A549 treated with GW870086 at 1 μM for 4 hours (cell line): ENCODE results near the gene IFNLR1. TPM values are rescaled to one million over a fixed set of nuclear protein-coding genes. Genes with fewer than 3 reads are reported as not detected.

Experiments
- total RNA-seq: library from RNA; stranded (reverse); fragments of 200-300 nt; extraction: Qiagen RNA extraction; gene quantifications from 5 replicates; pipeline ENCODE4 v1.2.3, GENCODE V29; 2022; ENCODE audit warnings: low read depth

IFNLR1 gene
- total RNA-seq, result 0.99 to 1.6 TPM (median 1.2 TPM) in 5 replicates

GRCh38 chr1:24186993-24187790, at the start of gene IFNLR1:
Gene IFNLR1, minus strand, starts transcription at chr1:24187289. Its CDS starts 41 bp downstream, at chr1:24187248.

GRCh38 chr1:24142546-24143534, 44.2 kb downstream of the IFNLR1 start, which contains the start of gene IL22RA1:
Gene IL22RA1, minus strand, starts transcription at chr1:24143140. Its CDS starts 58 bp downstream, at chr1:24143082.

GRCh38 chr1:24111996-24112779, 74.9 kb downstream of the IFNLR1 start, which contains the start of gene MYOM3:
Gene MYOM3, minus strand, starts transcription at chr1:24112135. Its CDS starts 3,499 bp downstream, at chr1:24108636.

Other genes with a start within 250 kb of the IFNLR1 start
- 28.1 to 41.7 TPM (median 32.4 TPM) in 5 replicates for gene PNRC2, start 227.5 kb downstream of the IFNLR1 start, total RNA-seq
- gene SRSF10, start 207.0 kb downstream of the IFNLR1 start, total RNA-seq, result 73.2 to 91.3 TPM (median 88.1 TPM) in 5 replicates
- gene MYOM3, start 75.2 kb downstream of the IFNLR1 start, total RNA-seq, result 5.8 to 7.1 TPM (median 6.7 TPM) in 5 replicates
- gene IL22RA1, start 44.1 kb downstream of the IFNLR1 start, total RNA-seq, result 8.0 to 9.6 TPM (median 8.4 TPM) in 5 replicates
- 0.83 to 1.1 TPM (median 0.99 TPM) in 5 replicates for gene GRHL3, start 132.1 kb upstream of the IFNLR1 start, total RNA-seq
- 6.6 to 7.7 TPM (median 6.8 TPM) in 5 replicates for gene STPG1, start 226.5 kb upstream of the IFNLR1 start, total RNA-seq
- 5.9 to 7.4 TPM (median 7.1 TPM) in 5 replicates for gene NIPAL3, start 228.5 kb upstream of the IFNLR1 start, total RNA-seq